H1 (cell line): ENCODE data around the gene OR2D3.
"Not testable (repeated sequence)": the region's sequence is repeated elsewhere in the genome, so short reads cannot be mapped to it uniquely, and the experiment has no call there.

ENCODE experiments used
- EP300 ChIP-seq, 2 experiments: IDR thresholded peaks; 1 replicate in 1 of 2; 2 replicates in 1 of 2; pipeline ENCODE4 v1.6.1; 2011 to 2012; ENCODE audit warnings: low read depth in 2 of 2, low read length in 2 of 2, mild to moderate bottlenecking in 2 of 2, borderline replicate concordance in 1 of 2, inconsistent platforms in 1 of 2, moderate library complexity in 1 of 2
- EZH2 ChIP-seq: fragments of 200-600 bp; sonication (generic); IDR thresholded peaks from 2 replicates; pipeline ENCODE4 v1.7.1; 2012; ENCODE audit warnings: low read depth, mild to moderate bottlenecking, moderate library complexity, low read length, inconsistent platforms; ENCODE audit not compliant: severe bottlenecking
- GTF2F1 ChIP-seq: IDR thresholded peaks from 2 replicates; pipeline ENCODE4 v1.6.1; 2012; ENCODE audit warnings: low read depth, low read length, improper control_type of control experiment, borderline replicate concordance
- RAD21 ChIP-seq, 2 experiments: IDR thresholded peaks in 1 of 2; conservative IDR thresholded peaks in 1 of 2; 2 replicates each; pipeline ENCODE4 v1.6.1; 2011; ENCODE audit warnings: low read depth in 2 of 2, low read length in 2 of 2, improper control_type of control experiment in 1 of 2, inconsistent platforms in 1 of 2, mild to moderate bottlenecking in 1 of 2, moderate library complexity in 1 of 2
- ZNF274 ChIP-seq: IDR thresholded peaks from 2 replicates; pipeline ENCODE4 v1.7.0; 2012; ENCODE audit warnings: low read length, borderline replicate concordance; ENCODE audit errors: extremely low read depth
- TF ChIP-seq, protein P1 (sequence below), 3 experiments: IDR thresholded peaks; 1 replicate in 2 of 3; 2 replicates in 1 of 3; pipeline versions ENCODE4 v1.5.1 to v1.6.1; 2011; ENCODE audit warnings: low read length in 3 of 3, mild to moderate bottlenecking in 3 of 3, inconsistent platforms in 2 of 3, low read depth in 1 of 3, moderate library complexity in 1 of 3; ENCODE audit not compliant: insufficient read depth in 1 of 3; ENCODE audit errors: control extremely low read depth in 1 of 3
- TF ChIP-seq, protein P2 (sequence below): IDR thresholded peaks from 2 replicates; pipeline ENCODE4 v1.6.1; 2011; ENCODE audit warnings: low read length, improper control_type of control experiment

DNA sequence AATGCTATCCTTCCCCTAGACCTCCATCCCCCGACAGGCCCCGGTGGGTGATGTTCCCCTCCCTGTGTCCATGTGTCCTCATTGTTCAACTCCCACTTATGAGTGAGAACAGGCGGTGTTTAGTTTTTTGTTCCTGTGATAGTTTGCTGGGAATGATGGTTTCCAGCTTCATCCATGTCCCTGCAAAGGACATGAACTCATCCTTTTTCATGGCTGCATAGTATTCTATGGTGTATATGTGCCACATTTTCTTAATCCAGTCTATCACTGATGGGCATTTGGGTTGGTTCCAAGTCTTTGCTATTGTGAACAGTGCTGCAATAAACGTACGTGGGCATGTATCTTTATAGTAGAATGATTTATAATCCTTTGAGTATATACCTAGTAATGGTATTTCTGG, 33.1 kb upstream of the OR2D3 start:
- TF ChIP-seq, protein P1, sequence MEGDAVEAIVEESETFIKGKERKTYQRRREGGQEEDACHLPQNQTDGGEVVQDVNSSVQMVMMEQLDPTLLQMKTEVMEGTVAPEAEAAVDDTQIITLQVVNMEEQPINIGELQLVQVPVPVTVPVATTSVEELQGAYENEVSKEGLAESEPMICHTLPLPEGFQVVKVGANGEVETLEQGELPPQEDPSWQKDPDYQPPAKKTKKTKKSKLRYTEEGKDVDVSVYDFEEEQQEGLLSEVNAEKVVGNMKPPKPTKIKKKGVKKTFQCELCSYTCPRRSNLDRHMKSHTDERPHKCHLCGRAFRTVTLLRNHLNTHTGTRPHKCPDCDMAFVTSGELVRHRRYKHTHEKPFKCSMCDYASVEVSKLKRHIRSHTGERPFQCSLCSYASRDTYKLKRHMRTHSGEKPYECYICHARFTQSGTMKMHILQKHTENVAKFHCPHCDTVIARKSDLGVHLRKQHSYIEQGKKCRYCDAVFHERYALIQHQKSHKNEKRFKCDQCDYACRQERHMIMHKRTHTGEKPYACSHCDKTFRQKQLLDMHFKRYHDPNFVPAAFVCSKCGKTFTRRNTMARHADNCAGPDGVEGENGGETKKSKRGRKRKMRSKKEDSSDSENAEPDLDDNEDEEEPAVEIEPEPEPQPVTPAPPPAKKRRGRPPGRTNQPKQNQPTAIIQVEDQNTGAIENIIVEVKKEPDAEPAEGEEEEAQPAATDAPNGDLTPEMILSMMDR (IDR thresholded peaks at IDR 0.05; ENCODE audit: control extremely low read depth in 1 of 3, insufficient read depth in 1 of 3, low read depth in 1 of 3, low read length in 3 of 3) = not testable (repeated sequence)
- not testable (repeated sequence) for TF ChIP-seq ZNF274; EP300 (IDR thresholded peaks at IDR 0.05; ENCODE audit: borderline replicate concordance in 1 of 2, low read depth in 2 of 2, low read length in 2 of 2); RAD21 (IDR thresholded peaks at IDR 0.05 in 1 of 2, conservative IDR thresholded peaks at IDR 0.05 in 1 of 2; ENCODE audit: low read depth in 2 of 2, low read length in 2 of 2); EZH2; GTF2F1
- TF ChIP-seq, protein P2, sequence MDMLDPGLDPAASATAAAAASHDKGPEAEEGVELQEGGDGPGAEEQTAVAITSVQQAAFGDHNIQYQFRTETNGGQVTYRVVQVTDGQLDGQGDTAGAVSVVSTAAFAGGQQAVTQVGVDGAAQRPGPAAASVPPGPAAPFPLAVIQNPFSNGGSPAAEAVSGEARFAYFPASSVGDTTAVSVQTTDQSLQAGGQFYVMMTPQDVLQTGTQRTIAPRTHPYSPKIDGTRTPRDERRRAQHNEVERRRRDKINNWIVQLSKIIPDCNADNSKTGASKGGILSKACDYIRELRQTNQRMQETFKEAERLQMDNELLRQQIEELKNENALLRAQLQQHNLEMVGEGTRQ = not testable (repeated sequence)
